ENCODE data around the gene RPS6KA4.

Gene RPS6KA4

GRCh38 chr11:64359712-64360445, 917 bp downstream of the RPS6KA4 start:
- Histone ChIP-seq H3K36me3 (ENCODE audit: insufficient read depth, low read length) (peaks cover 35% of the 10 kb centered on the region), H3K9me3 (ENCODE audit: low read length) (no peaks in the 10 kb centered on the region), H3K4me3 (ENCODE audit: low read depth, low read length, poor library complexity, severe bottlenecking) (peak overlapping the region; percentile 71), H3K4me1 (ENCODE audit: insufficient read depth, low read length, severe bottlenecking) (peaks cover 26% of the 10 kb centered on the region), H3K27ac (ENCODE audit: low read depth, low read length, poor library complexity, severe bottlenecking) (peak overlapping the region; percentile 50), H3K9me2 (ENCODE audit: low read depth, low read length) (no peaks in the 10 kb centered on the region), H3K4me2 (ENCODE audit: low read length) (peak overlapping the region; percentile 88), H3K9ac (ENCODE audit: low read length) (peak overlapping the region; percentile 80), H2AFZ (ENCODE audit: low read length) (no peak overlapping the region), H3F3A (ENCODE audit: insufficient read depth, low read length) (no peaks in the 10 kb centered on the region), H3K27me3 (ENCODE audit: insufficient read depth, low read length) (no peaks in the 10 kb centered on the region), H3K79me2 (ENCODE audit: insufficient read depth, low read length) (no peaks in the 10 kb centered on the region), H4K20me1 (ENCODE audit: insufficient read depth, low read length) (no peaks in the 10 kb centered on the region)
- TF ChIP-seq EZH2 (IDR thresholded peaks at IDR 0.05; ENCODE audit: borderline replicate concordance, low read length): no peak
- TF ChIP-seq, protein P1, sequence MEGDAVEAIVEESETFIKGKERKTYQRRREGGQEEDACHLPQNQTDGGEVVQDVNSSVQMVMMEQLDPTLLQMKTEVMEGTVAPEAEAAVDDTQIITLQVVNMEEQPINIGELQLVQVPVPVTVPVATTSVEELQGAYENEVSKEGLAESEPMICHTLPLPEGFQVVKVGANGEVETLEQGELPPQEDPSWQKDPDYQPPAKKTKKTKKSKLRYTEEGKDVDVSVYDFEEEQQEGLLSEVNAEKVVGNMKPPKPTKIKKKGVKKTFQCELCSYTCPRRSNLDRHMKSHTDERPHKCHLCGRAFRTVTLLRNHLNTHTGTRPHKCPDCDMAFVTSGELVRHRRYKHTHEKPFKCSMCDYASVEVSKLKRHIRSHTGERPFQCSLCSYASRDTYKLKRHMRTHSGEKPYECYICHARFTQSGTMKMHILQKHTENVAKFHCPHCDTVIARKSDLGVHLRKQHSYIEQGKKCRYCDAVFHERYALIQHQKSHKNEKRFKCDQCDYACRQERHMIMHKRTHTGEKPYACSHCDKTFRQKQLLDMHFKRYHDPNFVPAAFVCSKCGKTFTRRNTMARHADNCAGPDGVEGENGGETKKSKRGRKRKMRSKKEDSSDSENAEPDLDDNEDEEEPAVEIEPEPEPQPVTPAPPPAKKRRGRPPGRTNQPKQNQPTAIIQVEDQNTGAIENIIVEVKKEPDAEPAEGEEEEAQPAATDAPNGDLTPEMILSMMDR (IDR thresholded peaks at IDR 0.05; ENCODE audit: low read length): peak; percentile 42; the same call in 1 of the 2 replicates

- no peak overlapping the region; the same call in 1 of the 2 replicates for H3K9ac ChIP-seq (ENCODE audit: low read length)
- no peaks in the 10 kb centered on the region for H4K20me1 ChIP-seq (ENCODE audit: insufficient read depth, low read length)
- H3K4me3 ChIP-seq (ENCODE audit: low read depth, low read length, poor library complexity, severe bottlenecking): peak overlapping the region; percentile 71
- H3K4me2 ChIP-seq (ENCODE audit: low read length): peak overlapping the region; percentile 88; the same call in 1 of the 2 replicates
- no peak overlapping the region for H3K27ac ChIP-seq (ENCODE audit: low read depth, low read length, poor library complexity, severe bottlenecking)
- no peaks in the 10 kb centered on the region for H3F3A ChIP-seq (ENCODE audit: insufficient read depth, low read length)
- H2AFZ ChIP-seq (ENCODE audit: low read length): no peak overlapping the region
- H3K36me3 ChIP-seq (ENCODE audit: insufficient read depth, low read length): peaks cover 39% of the 10 kb centered on the region
- no peaks in the 10 kb centered on the region for H3K79me2 ChIP-seq (ENCODE audit: insufficient read depth, low read length)
- H3K27me3 ChIP-seq (ENCODE audit: insufficient read depth, low read length): no peaks in the 10 kb centered on the region
- TF ChIP-seq, protein P1 (IDR thresholded peaks at IDR 0.05; ENCODE audit: low read length): no peak
- H3K9me2 ChIP-seq (ENCODE audit: low read depth, low read length): no peaks in the 10 kb centered on the region
- no peaks in the 10 kb centered on the region for H3K9me3 ChIP-seq (ENCODE audit: low read length)
- peaks cover 26% of the 10 kb centered on the region for H3K4me1 ChIP-seq (ENCODE audit: insufficient read depth, low read length, severe bottlenecking)
Observed at GRCh38 chr11:64360448-64360921, 1.5 kb downstream of the RPS6KA4 start.

- no peak for TF ChIP-seq EZH2 (IDR thresholded peaks at IDR 0.05; ENCODE audit: borderline replicate concordance, low read length)
- TF ChIP-seq, protein P1 (IDR thresholded peaks at IDR 0.05; ENCODE audit: low read length): no peak
- Histone ChIP-seq H3K79me2 (ENCODE audit: insufficient read depth, low read length) (no peaks in the 10 kb centered on the region), H2AFZ (ENCODE audit: low read length) (no peak overlapping the region), H3K9ac (ENCODE audit: low read length) (no peak overlapping the region), H3K27ac (ENCODE audit: low read depth, low read length, poor library complexity, severe bottlenecking) (no peak overlapping the region), H3K4me1 (ENCODE audit: insufficient read depth, low read length, severe bottlenecking) (peaks cover 26% of the 10 kb centered on the region), H3K4me3 (ENCODE audit: low read depth, low read length, poor library complexity, severe bottlenecking) (no peak overlapping the region), H3K36me3 (ENCODE audit: insufficient read depth, low read length) (peaks cover 49% of the 10 kb centered on the region), H3F3A (ENCODE audit: insufficient read depth, low read length) (no peaks in the 10 kb centered on the region), H3K9me2 (ENCODE audit: low read depth, low read length) (no peaks in the 10 kb centered on the region), H4K20me1 (ENCODE audit: insufficient read depth, low read length) (no peaks in the 10 kb centered on the region), H3K27me3 (ENCODE audit: insufficient read depth, low read length) (no peaks in the 10 kb centered on the region), H3K9me3 (ENCODE audit: low read length) (no peaks in the 10 kb centered on the region), H3K4me2 (ENCODE audit: low read length) (no peak overlapping the region)
Observed at GRCh38 chr11:64361659-64362058, 2.7 kb downstream of the RPS6KA4 start.

Measured in OCI-LY1 (cell line).